ENCODE measurements around the gene PRCP.

The PRCP gene

GRCh38 chr11:82831364-82831763 lies 68.9 kb downstream of the PRCP start:
- no peak for TF ChIP-seq CTCF (IDR thresholded peaks at IDR 0.05; ENCODE audit: insufficient read depth, low read depth, low read length, missing control alignments)
- no peak for DNase-seq (ENCODE audit: low read depth)
- H3K4me3 ChIP-seq (ENCODE audit: low read depth, low read length) = no peak overlapping the region

DNA sequence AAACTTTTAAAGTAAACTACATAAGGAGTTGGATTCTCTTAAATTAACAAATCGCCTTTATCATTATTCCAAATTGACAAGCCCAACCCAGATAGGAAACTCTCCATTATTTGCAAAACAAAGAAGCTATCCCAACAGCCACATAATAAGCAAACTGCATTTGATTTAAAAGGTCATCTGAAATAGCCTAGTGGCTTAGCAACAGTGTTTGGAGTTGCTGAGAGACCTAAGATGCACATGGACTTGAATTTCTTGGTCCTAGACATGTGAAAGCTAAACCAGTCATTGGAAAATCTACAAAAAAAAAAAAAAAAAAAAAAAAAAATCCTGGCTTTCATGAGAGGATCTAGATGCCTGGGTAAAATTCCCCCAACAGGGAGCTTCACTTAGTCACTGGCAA lies 69.5 kb downstream of the PRCP start:
- no peak for DNase-seq (ENCODE audit: low read depth)
- no peak for TF ChIP-seq CTCF (IDR thresholded peaks at IDR 0.05; ENCODE audit: insufficient read depth, low read depth, low read length, missing control alignments)
- no peak overlapping the region for H3K4me3 ChIP-seq (ENCODE audit: low read depth, low read length)

GRCh38 chr11:82829101-82829500 lies 71.1 kb downstream of the PRCP start:
- no peak overlapping the region for H3K4me3 ChIP-seq (ENCODE audit: low read depth, low read length)
- no peak for DNase-seq (ENCODE audit: low read depth)
- TF ChIP-seq CTCF (IDR thresholded peaks at IDR 0.05; ENCODE audit: insufficient read depth, low read depth, low read length, missing control alignments) = no peak

- TF ChIP-seq CTCF (IDR thresholded peaks at IDR 0.05; ENCODE audit: insufficient read depth, low read depth, low read length, missing control alignments) = no peak
- no peak overlapping the region for H3K4me3 ChIP-seq (ENCODE audit: low read depth, low read length)
- no peak for DNase-seq (ENCODE audit: low read depth)
Measured at GRCh38 chr11:82828472-82828871, 71.8 kb downstream of the PRCP start.

DNA sequence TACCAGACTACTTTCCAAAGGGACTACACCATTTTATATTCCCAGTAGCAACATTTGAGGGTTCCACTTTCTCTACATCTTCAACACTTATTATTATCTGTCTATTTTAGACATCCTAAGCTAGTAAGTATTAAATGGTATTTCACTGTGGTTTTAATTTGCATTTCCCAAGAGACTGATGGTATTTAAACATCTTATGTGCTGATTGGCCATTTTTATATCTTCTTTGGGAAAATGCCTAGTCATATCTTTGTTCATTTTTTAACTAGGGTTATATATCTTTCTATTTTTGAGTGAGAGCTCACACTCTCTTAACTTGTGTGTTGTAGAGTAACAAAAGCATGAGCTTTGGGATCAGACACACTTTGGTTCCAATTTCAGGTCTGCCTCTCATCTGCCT lies 73.7 kb downstream of the PRCP start:
- no peak for TF ChIP-seq CTCF (IDR thresholded peaks at IDR 0.05; ENCODE audit: insufficient read depth, low read depth, low read length, missing control alignments)
- DNase-seq (ENCODE audit: low read depth) = no peak
- no peak overlapping the region for H3K4me3 ChIP-seq (ENCODE audit: low read depth, low read length)

GRCh38 chr11:82823647-82824619 lies 76.3 kb downstream of the PRCP start:
- no peak for TF ChIP-seq CTCF (IDR thresholded peaks at IDR 0.05; ENCODE audit: insufficient read depth, low read depth, low read length, missing control alignments)
- DNase-seq (ENCODE audit: low read depth) = no peak
- H3K4me3 ChIP-seq (ENCODE audit: low read depth, low read length) = no peak overlapping the region

Measured in GM12865 (cell line).